IPS DF 4.7 (cell line): ENCODE measurements around the gene UGT2B15.
"Not testable (repeated sequence)": the region's sequence is repeated elsewhere in the genome, so short reads cannot be mapped to it uniquely, and the experiment has no call there.

ENCODE experiments used
- DNase-seq: peaks from one replicate; pipeline ENCODE4 v3.0.0-alpha.2; 2013; ENCODE audit warnings: low spot score; ENCODE audit errors: extremely low read depth

UGT2B15 gene

DNA sequence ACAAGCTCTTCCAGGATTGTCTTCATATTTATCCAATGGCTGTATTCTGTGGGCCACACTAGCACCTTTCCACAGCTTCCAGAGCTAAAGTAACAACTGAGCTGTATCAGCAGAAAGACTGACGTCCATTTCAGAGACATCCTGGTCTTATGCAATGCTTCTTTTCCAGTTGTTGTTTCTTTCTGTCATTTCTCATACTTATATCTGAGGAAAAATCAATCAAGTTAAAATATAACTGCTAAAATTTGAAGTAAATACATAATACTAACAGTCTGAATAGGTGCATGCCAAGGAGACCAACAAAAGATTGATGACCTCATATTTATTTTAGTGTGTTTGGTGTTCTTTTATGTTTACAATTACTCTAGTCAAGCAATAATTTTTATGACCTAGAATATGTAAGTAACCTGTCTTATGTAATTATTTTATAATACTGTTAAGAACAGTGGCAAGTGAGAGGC, at the start of gene UGT2B15:
UGT2B15 (minus strand) TSS at position 174 of the 461 bp plus-strand sequence; CDS start at position 140, 34 bp downstream.
- DNase-seq = not testable (repeated sequence)

GRCh38 chr4:68719075-68719473, 48.6 kb upstream of the UGT2B15 start:
- DNase-seq = no peak

GRCh38 chr4:68718447-68719074, 48.1 kb upstream of the UGT2B15 start:
- DNase-seq = no peak

- DNase-seq = no peak
These were observed 47.5 kb upstream of the UGT2B15 start for GRCh38 chr4:68717999-68718398.

- DNase-seq = no peak
These were observed 43.9 kb upstream of the UGT2B15 start for GRCh38 chr4:68714400-68714799.

GRCh38 chr4:68712207-68712606, 41.8 kb upstream of the UGT2B15 start:
- no peak for DNase-seq

DNA sequence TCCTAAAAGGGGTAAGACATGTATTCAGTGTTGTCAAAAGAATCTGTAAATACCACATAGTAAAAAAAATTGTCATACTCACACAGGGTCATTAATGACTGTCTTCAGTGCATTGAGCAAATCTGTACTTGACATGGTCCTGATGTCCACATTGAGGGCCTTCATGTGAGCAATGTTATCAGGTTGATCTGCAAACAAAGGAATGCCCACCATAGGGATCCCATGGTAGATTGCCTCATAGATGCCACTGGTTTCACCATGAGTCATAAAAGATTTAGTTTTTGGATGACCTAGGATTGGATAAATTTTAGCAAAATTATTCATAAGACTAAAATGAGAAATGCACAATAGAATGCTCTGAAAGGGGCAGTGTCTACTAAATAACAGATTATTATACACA, 38.1 kb upstream of the UGT2B15 start:
- DNase-seq = no peak

GRCh38 chr4:68703168-68703567, 32.7 kb upstream of the UGT2B15 start:
- DNase-seq = not testable (repeated sequence)

GRCh38 chr4:68700152-68700551, 29.7 kb upstream of the UGT2B15 start:
- DNase-seq = no peak

- DNase-seq = no peak
These were observed 23.0 kb upstream of the UGT2B15 start for GRCh38 chr4:68693325-68694075.

DNA sequence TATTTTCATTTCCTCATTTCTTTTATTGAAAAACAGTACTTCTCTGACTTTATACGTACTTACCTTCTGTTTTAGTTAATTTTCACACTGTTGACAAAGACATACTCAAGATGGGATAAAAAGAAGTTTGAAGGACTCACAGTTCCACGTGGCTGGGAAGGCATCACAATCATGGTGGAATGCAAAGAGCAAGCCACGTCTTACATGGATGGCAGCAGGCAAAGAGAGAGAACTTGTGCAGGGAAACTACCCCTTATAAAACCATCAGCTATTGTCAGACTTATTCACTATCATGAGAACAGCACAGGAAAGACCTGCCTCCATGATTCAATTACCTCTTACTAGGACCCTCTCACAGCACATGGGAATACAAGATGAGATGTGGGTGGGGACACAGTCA, 20.7 kb upstream of the UGT2B15 start:
- no peak for DNase-seq

- DNase-seq = no peak
These were observed 12.6 kb upstream of the UGT2B15 start for GRCh38 chr4:68683034-68683433.

GRCh38 chr4:68681298-68681697, 10.8 kb upstream of the UGT2B15 start:
- DNase-seq = not testable (repeated sequence)

DNA sequence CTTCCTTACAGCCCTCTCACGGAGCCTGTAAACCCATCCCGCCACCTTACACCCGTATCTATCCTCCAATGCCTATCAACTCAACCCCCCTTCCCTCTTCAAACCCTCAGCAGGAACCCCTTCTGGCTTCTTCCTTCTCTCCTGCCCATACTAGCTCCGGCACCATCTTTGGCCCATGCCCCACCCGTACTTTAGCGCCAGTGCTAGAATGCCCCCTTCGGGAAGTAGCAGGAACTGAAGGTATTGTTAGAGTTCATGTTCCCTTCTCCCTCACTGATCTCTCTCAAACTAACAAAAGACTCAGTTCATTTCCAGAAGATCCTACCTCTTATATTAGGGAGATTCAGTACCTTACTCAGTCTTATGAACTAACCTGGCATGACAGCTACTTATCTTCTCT, 2.7 kb upstream of the UGT2B15 start:
- no peak for DNase-seq

GRCh38 chr4:68671217-68671616, 765 bp upstream of the UGT2B15 start:
- not testable (repeated sequence) for DNase-seq

DNA sequence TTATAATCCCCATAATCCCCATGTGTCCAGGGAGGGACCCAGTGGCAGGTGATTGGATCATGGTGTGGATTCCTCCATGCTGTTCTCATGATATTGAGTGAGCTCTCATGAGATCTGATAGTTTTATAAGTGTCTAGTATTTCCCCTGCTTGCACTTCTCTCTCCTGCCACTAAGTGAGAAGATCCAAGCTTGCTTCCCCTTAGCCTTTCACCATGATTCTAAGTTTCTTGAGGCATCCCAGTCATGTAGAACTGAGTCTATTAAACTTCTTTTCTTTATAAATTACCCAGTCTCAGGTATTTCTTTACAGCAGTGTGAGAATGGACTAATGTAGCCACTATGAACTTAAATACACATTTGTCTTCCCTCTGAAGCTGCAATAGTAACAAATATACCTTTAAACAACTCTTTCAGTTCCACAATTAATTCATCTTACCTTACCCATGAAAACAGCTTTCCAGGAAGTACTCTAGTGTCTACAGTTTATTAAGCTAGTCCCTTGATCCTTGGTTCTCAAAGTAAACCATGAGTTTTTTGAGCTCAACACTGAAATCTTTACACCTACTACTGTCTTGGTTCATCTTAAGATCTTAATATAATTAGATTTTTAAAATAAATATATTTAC, 1.8 kb downstream of the UGT2B15 start:
- not testable (repeated sequence) for DNase-seq

DNA sequence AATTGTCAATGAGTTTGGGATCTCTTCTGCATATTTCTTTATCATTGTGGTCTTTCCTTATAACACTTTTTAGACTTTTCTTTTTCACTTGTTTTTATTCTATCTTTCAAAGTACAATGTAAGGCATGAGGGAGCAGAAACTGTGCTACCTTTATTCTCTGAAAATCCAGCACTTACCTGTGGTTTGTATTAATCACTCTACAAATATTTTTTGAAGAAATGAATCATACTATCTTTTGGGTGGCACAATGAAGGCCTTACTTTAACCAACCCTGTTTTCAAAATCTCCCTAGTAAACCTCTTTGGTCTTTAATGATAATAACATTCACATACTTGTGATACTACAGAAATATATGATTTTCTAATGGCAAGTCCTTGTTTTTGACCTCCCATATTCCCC, 2.9 kb downstream of the UGT2B15 start:
- DNase-seq = not testable (repeated sequence)

GRCh38 chr4:68664721-68665120, 5.7 kb downstream of the UGT2B15 start:
- not testable (repeated sequence) for DNase-seq

DNA sequence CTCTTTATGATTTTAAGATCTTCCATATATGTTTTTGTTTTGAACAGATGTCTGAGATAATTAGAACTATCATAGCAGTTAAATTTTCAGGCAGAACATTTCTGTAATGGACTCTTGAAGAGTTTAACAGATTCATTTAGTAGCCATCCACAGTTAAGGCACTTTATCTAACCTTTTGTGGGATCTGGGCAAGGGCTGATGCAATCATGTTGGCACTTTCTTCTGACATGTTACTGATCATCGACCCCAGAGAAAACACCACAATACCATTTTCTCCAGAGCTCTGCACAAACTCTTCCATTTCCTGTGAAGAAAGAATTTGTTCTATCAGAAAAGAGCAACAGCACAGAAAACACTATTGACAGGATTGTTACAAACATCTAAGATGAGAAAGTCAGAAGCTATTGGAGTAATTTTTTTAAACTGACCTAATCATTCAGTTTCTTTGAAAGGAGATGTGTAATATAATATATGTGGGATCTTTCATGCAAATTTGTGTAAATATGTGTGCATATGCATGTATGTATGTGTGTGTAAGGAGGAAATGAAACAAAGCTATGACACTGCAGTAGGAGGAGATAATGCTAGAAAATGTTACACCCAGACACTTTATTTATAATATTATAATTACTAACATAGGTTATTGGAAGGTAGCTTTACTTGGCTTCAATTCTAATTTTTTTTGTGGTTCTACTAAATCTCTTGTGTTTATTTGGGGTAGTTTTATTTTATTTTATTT, 7.4 kb downstream of the UGT2B15 start:
- not testable (repeated sequence) for DNase-seq

DNA sequence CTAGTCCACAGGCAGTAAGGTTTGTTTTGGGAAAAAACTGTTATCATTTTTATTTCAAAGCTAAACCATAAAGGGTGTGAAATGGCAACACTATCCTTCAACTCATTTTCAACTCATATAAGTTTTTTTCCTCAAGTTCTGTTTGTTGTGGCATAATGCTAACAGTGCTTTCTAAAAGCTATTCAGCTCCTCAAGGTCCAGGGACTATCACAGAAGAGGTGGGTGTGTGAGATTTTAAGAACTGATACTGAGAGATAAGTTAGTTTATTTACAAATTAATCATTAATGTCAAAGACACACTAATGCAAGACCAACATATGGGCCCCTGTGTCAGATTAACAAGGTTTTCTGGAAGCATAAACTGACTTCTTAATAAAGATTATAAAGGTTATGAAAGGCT, 11.8 kb downstream of the UGT2B15 start:
- DNase-seq = no peak

GRCh38 chr4:68657022-68657594, 13.3 kb downstream of the UGT2B15 start:
- not testable (repeated sequence) for DNase-seq
